Stimulated activated CD8-positive, alpha-beta memory T cell treated with anti-CD3 and anti-CD28 coated beads, Interleukin-7, amount 100 ng/mL, for 48 hours (primary cell): ENCODE data around the gene NFATC1.
A peak's percentile ranks its signal among the peaks of the same experiment; 100 is the strongest.

Experiments
- DNase-seq, 2 donors: peaks; one replicate each; pipeline ENCODE4 v3.0.0-alpha.2; 2020; ENCODE audit warnings: low read depth in 1 of 2; ENCODE audit errors: extremely low read depth in 1 of 2

The NFATC1 gene

GRCh38 chr18:79402977-79403722 is 7.4 kb downstream of the NFATC1 start:
- no peak for DNase-seq

- no peak for DNase-seq
These were observed 8.2 kb downstream of the NFATC1 start for GRCh38 chr18:79403723-79404566.

- DNase-seq = no peak
These were observed 8.8 kb downstream of the NFATC1 start for GRCh38 chr18:79404567-79404910.

- peak in 1 of 2 donors; percentile 63 for DNase-seq
These were observed 9.5 kb downstream of the NFATC1 start for GRCh38 chr18:79405019-79405780.

- peak; percentile 65 to 92 for DNase-seq
These were observed 10.2 kb downstream of the NFATC1 start for GRCh38 chr18:79405781-79406575.

GRCh38 chr18:79406708-79407107 is 11.0 kb downstream of the NFATC1 start:
- no peak for DNase-seq

- DNase-seq = no peak
These were observed 13.6 kb downstream of the NFATC1 start for GRCh38 chr18:79409313-79409712.

- no peak for DNase-seq
These were observed 14.5 kb downstream of the NFATC1 start for GRCh38 chr18:79410171-79410641.

- DNase-seq = no peak
These were observed 15.2 kb downstream of the NFATC1 start for GRCh38 chr18:79410731-79411613.

GRCh38 chr18:79411614-79412526 is 16.1 kb downstream of the NFATC1 start:
- no peak for DNase-seq

- no peak for DNase-seq
These were observed 17.3 kb downstream of the NFATC1 start for GRCh38 chr18:79413025-79413424.

GRCh38 chr18:79413426-79413825 is 17.7 kb downstream of the NFATC1 start:
- no peak for DNase-seq

- no peak for DNase-seq
These were observed 18.2 kb downstream of the NFATC1 start for GRCh38 chr18:79413901-79414300.

GRCh38 chr18:79416022-79416676 is 20.4 kb downstream of the NFATC1 start:
- DNase-seq = no peak

GRCh38 chr18:79416677-79417052 is 20.9 kb downstream of the NFATC1 start:
- DNase-seq = no peak

GRCh38 chr18:79418236-79418635 is 22.5 kb downstream of the NFATC1 start:
- no peak for DNase-seq

GRCh38 chr18:79418642-79419041 is 22.9 kb downstream of the NFATC1 start:
- DNase-seq = no peak
